NCI-H345 treated with DMSO at 0.1 percent for 48 hours (cell line): ENCODE results near the gene CNOT6.
"Not testable (repeated sequence)": the region's sequence is repeated elsewhere in the genome, so short reads cannot be mapped to it uniquely, and the experiment has no call there.

ENCODE experiments used
- DNase-seq: peaks from one replicate; lab custom pipeline; 2025; ENCODE audit not compliant: unreplicated experiment; lab: John Stamatoyannopoulos, UW

CNOT6 gene

GRCh38 chr5:180515974-180516373 lies 21.8 kb downstream of the CNOT6 start:
- not testable (repeated sequence) for DNase-seq

GRCh38 chr5:180516440-180516839 lies 22.3 kb downstream of the CNOT6 start:
- no peak for DNase-seq

GRCh38 chr5:180519098-180519497 lies 24.9 kb downstream of the CNOT6 start:
- DNase-seq, result no peak

- DNase-seq, result no peak
These were observed 26.9 kb downstream of the CNOT6 start for GRCh38 chr5:180521101-180521500.

- no peak for DNase-seq
These were observed 27.4 kb downstream of the CNOT6 start for GRCh38 chr5:180521591-180521990.

GRCh38 chr5:180522330-180522729 lies 28.2 kb downstream of the CNOT6 start:
- no peak for DNase-seq

- DNase-seq, result no peak
These were observed 29.7 kb downstream of the CNOT6 start for GRCh38 chr5:180523629-180524466.

GRCh38 chr5:180525399-180525798 lies 31.2 kb downstream of the CNOT6 start:
- DNase-seq, result no peak

GRCh38 chr5:180526269-180526668 lies 32.1 kb downstream of the CNOT6 start:
- no peak for DNase-seq

- no peak for DNase-seq
These were observed 33.5 kb downstream of the CNOT6 start for GRCh38 chr5:180527659-180528058.

GRCh38 chr5:180531036-180531585 lies 36.9 kb downstream of the CNOT6 start:
- not testable (repeated sequence) for DNase-seq

GRCh38 chr5:180532268-180532667 lies 38.1 kb downstream of the CNOT6 start:
- no peak for DNase-seq

- no peak for DNase-seq
These were observed 39.7 kb downstream of the CNOT6 start for GRCh38 chr5:180533845-180534244.

GRCh38 chr5:180535573-180535972 lies 41.4 kb downstream of the CNOT6 start:
- no peak for DNase-seq

GRCh38 chr5:180540050-180540694 lies 46.0 kb downstream of the CNOT6 start:
- DNase-seq, result no peak

GRCh38 chr5:180541710-180542109 lies 47.5 kb downstream of the CNOT6 start:
- no peak for DNase-seq

GRCh38 chr5:180545248-180545647 lies 51.1 kb downstream of the CNOT6 start:
- DNase-seq, result no peak

- DNase-seq, result no peak
These were observed 54.4 kb downstream of the CNOT6 start for GRCh38 chr5:180548563-180548962.

GRCh38 chr5:180553530-180553929 lies 59.4 kb downstream of the CNOT6 start:
- no peak for DNase-seq

GRCh38 chr5:180555168-180555921 lies 61.2 kb downstream of the CNOT6 start:
- no peak for DNase-seq

- DNase-seq, result no peak
These were observed 63.1 kb downstream of the CNOT6 start for GRCh38 chr5:180557217-180557809.
